H4 (cell line): Measurements from ENCODE around the gene PANK1. TPM values are rescaled to one million over a fixed set of nuclear protein-coding genes. Genes with fewer than 3 reads are reported as not detected.
"Not testable (repeated sequence)": the region's sequence is repeated elsewhere in the genome, so short reads cannot be mapped to it uniquely, and the experiment has no call there.

Experiments
- DNase-seq: peaks from one replicate; pipeline ENCODE4 v3.0.0-alpha.2; 2015; ENCODE audit warnings: low spot score
- total RNA-seq: library from RNA; depleted of rRNA; stranded (reverse); fragments of >200 nt; shearing (Covaris generic); gene quantifications from 2 replicates; pipeline ENCODE4 v1.2.3, GENCODE V29; 2014

PANK1 gene
- total RNA-seq, 1 experiment from 2014 or later: 9.7 TPM

- DNase-seq: not testable (repeated sequence)
Measured at GRCh38 chr10:89620296-89620695, 24.7 kb downstream of the PANK1 start.

GRCh38 chr10:89615824-89616223 lies 29.2 kb downstream of the PANK1 start:
- no peak for DNase-seq

GRCh38 chr10:89615112-89615511 lies 29.9 kb downstream of the PANK1 start:
- DNase-seq: no peak

- DNase-seq: no peak
Measured at GRCh38 chr10:89613582-89613981, 31.5 kb downstream of the PANK1 start.

GRCh38 chr10:89611282-89611681 lies 33.8 kb downstream of the PANK1 start:
- no peak for DNase-seq

- no peak for DNase-seq
Measured at GRCh38 chr10:89609833-89610346, 35.2 kb downstream of the PANK1 start.

GRCh38 chr10:89604200-89604599 lies 40.8 kb downstream of the PANK1 start:
- no peak for DNase-seq

- DNase-seq: no peak
Measured at GRCh38 chr10:89602919-89603318, 42.1 kb downstream of the PANK1 start.

GRCh38 chr10:89601728-89602361 lies 43.2 kb downstream of the PANK1 start:
- DNase-seq: no peak

- DNase-seq: no peak
Measured at GRCh38 chr10:89600041-89600440, 45.0 kb downstream of the PANK1 start.

GRCh38 chr10:89593043-89593442 lies 52.0 kb downstream of the PANK1 start:
- no peak for DNase-seq

- DNase-seq: no peak
Measured at GRCh38 chr10:89592539-89592938, 52.5 kb downstream of the PANK1 start.

- DNase-seq: no peak
Measured at GRCh38 chr10:89591796-89592271, 53.2 kb downstream of the PANK1 start.

- DNase-seq: no peak
Measured at GRCh38 chr10:89591111-89591795, 53.8 kb downstream of the PANK1 start.

- no peak for DNase-seq
Measured at GRCh38 chr10:89590326-89590725, 54.7 kb downstream of the PANK1 start.

- DNase-seq: no peak
Measured at GRCh38 chr10:89589101-89589720, 55.8 kb downstream of the PANK1 start.

GRCh38 chr10:89588671-89589070 lies 56.4 kb downstream of the PANK1 start:
- DNase-seq: no peak

GRCh38 chr10:89582022-89582421 lies 63.0 kb downstream of the PANK1 start:
- DNase-seq: no peak

GRCh38 chr10:89580243-89580642 lies 64.8 kb downstream of the PANK1 start:
- DNase-seq: no peak

- no peak for DNase-seq
Measured at GRCh38 chr10:89576696-89577095, 68.3 kb downstream of the PANK1 start.

GRCh38 chr10:89576022-89576421 lies 69.0 kb downstream of the PANK1 start:
- no peak for DNase-seq

- no peak for DNase-seq
Measured at GRCh38 chr10:89575031-89575430, 70.0 kb downstream of the PANK1 start.

GRCh38 chr10:89574368-89574767 lies 70.7 kb downstream of the PANK1 start:
- no peak for DNase-seq
